K562 (cell line): Measurements from ENCODE around the gene DTWD2. TPM values are rescaled to one million over a fixed set of nuclear protein-coding genes. Genes with fewer than 3 reads are reported as not detected.

ENCODE experiments used
- ATF7 ChIP-seq: fragments of 450-650 bp; IDR thresholded peaks from 2 replicates; pipeline ENCODE4 v1.7.1; 2014; ENCODE audit warnings: mild to moderate bottlenecking, moderate library complexity
- BACH1 ChIP-seq: fragments of 200-800 bp; sonication (Bioruptor generic); IDR thresholded peaks from 2 replicates; pipeline ENCODE4 v1.6.1; 2016; ENCODE audit warnings: missing genetic modification characterization, missing compliant biosample characterization
- CBFA2T2 ChIP-seq: fragments of 450-650 bp; conservative IDR thresholded peaks from 2 replicates; pipeline ENCODE4 v1.6.1; 2017; ENCODE audit warnings: mild to moderate bottlenecking
- CBX1 ChIP-seq: sonication (generic); IDR thresholded peaks from 2 replicates; pipeline ENCODE4 v1.6.1; 2016; ENCODE audit warnings: antibody characterized with exemption, low read depth, mild to moderate bottlenecking
- CGGBP1 ChIP-seq: fragments of 250-450 bp; sonication (Bioruptor Pico); IDR thresholded peaks from 2 replicates; pipeline ENCODE4 v1.9.0; 2021; ENCODE audit warnings: mild to moderate bottlenecking
- FOXM1 ChIP-seq, 2 experiments: fragments of 450-650 bp in 1 of 2; sonication (generic) in 1 of 2; formaldehyde crosslinking in 1 of 2; IDR thresholded peaks; 2 replicates each; pipeline versions ENCODE4 v1.6.1 to v1.9.0; 2017 to 2022; ENCODE audit warnings: low read depth in 2 of 2, mild to moderate bottlenecking in 2 of 2, missing genetic modification reagents in 1 of 2, moderate library complexity in 1 of 2
- HDAC3 ChIP-seq: fragments of 450-650 bp; IDR thresholded peaks from 2 replicates; pipeline ENCODE4 v1.6.1; 2018; ENCODE audit warnings: borderline replicate concordance, mild to moderate bottlenecking, moderate library complexity; ENCODE audit not compliant: partially characterized antibody
- IFI16 ChIP-seq: fragments of 250-450 bp; sonication (Bioruptor Pico); IDR thresholded peaks from 2 replicates; pipeline ENCODE4 v2.1.2; 2022; ENCODE audit warnings: mild to moderate bottlenecking, inconsistent platforms
- ILK ChIP-seq: fragments of 450-650 bp; IDR thresholded peaks from 2 replicates; pipeline ENCODE4 v1.6.1; 2016; ENCODE audit warnings: missing genetic modification characterization, low read depth, mild to moderate bottlenecking, missing compliant biosample characterization, moderate library complexity, borderline replicate concordance
- MCM3 ChIP-seq: fragments of 450-650 bp; IDR thresholded peaks from 2 replicates; pipeline ENCODE4 v1.6.1; 2016
- NCOA6 ChIP-seq: fragments of 450-650 bp; IDR thresholded peaks from 2 replicates; pipeline ENCODE4 v1.6.1; 2017; ENCODE audit warnings: mild to moderate bottlenecking
- NFIX ChIP-seq: fragments of 250-450 bp; sonication (Bioruptor Pico); IDR thresholded peaks from 2 replicates; pipeline ENCODE4 v1.4.0; 2020; ENCODE audit warnings: low read depth, mild to moderate bottlenecking, moderate library complexity
- NUFIP1 ChIP-seq: fragments of 450-650 bp; IDR thresholded peaks from 2 replicates; pipeline ENCODE4 v1.6.1; 2018; ENCODE audit not compliant: partially characterized antibody
- POLR2H ChIP-seq: IDR thresholded peaks from 2 replicates; pipeline ENCODE4 v1.6.1; 2016; ENCODE audit warnings: missing genetic modification characterization, low read depth, mild to moderate bottlenecking, control low read depth, missing compliant biosample characterization, moderate library complexity
- POLR3A ChIP-seq: IDR thresholded peaks from 2 replicates; pipeline ENCODE4 v1.6.1; 2011; ENCODE audit warnings: borderline replicate concordance, mild to moderate bottlenecking, moderate library complexity; ENCODE audit not compliant: insufficient read length, insufficient read depth; ENCODE audit errors: extremely low read depth
- PYGO2 ChIP-seq: fragments of 450-650 bp; IDR thresholded peaks from 2 replicates; pipeline ENCODE4 v1.6.1; 2016; ENCODE audit warnings: mild to moderate bottlenecking, missing genetic modification characterization, moderate library complexity, missing compliant biosample characterization
- RFX5 ChIP-seq: IDR thresholded peaks from 2 replicates; pipeline ENCODE4 v1.6.1; 2011; ENCODE audit warnings: low read depth, mild to moderate bottlenecking, improper control_type of control experiment, low read length
- TBP ChIP-seq: optimal IDR thresholded peaks from 2 replicates; pipeline ENCODE3; 2011; ENCODE audit warnings: low read depth, low read length, improper control_type of control experiment
- TGIF2 ChIP-seq: sonication (generic); formaldehyde crosslinking; IDR thresholded peaks from 2 replicates; pipeline ENCODE4 v1.8.1; 2022; ENCODE audit warnings: mild to moderate bottlenecking, missing genetic modification reagents, moderate library complexity
- THRAP3 ChIP-seq: fragments of 450-650 bp; IDR thresholded peaks from 2 replicates; pipeline ENCODE4 v1.6.1; 2016; ENCODE audit warnings: mild to moderate bottlenecking, inconsistent platforms, borderline replicate concordance
- ZBTB17 ChIP-seq: fragments of 450-650 bp; formaldehyde crosslinking; IDR thresholded peaks from 2 replicates; pipeline ENCODE4 v1.4.0; 2020; ENCODE audit warnings: mild to moderate bottlenecking
- ZNF707 ChIP-seq: fragments of 250-450 bp; sonication (Bioruptor Pico); conservative IDR thresholded peaks from 2 replicates; pipeline ENCODE4 v1.8.0; 2022; ENCODE audit warnings: inconsistent platforms, mild to moderate bottlenecking, moderate library complexity
- polyA plus RNA-seq, 8 experiments: library from polyadenylated mRNA; depleted of rRNA in 4 of 8; stranded (reverse) in 5 of 8; unstranded in 3 of 8; fragments of >200 nt; fragmentation: Nextera tagmentation in 2 of 8; fragmentation: Illumina TruSeq in 1 of 8; extraction: Ambion mirVana in 2 of 8; extraction: Trizol in 1 of 8; gene quantifications; 2 replicates each; pipeline versions ENCODE4 v1.2.1 to v1.2.3, GENCODE V29; 2011 to 2014; ENCODE audit warnings: inconsistent platforms in 1 of 8, missing spikeins in 1 of 8
- total RNA-seq, 7 experiments: library from RNA; depleted of rRNA in 6 of 7; stranded (reverse); fragments of >200 nt in 6 of 7; fragmentation: Illumina TruSeq in 2 of 7; extraction: Trizol in 2 of 7; gene quantifications; 2 replicates each; pipeline versions ENCODE4 v1.2.1 to v1.2.3, GENCODE V29; 2011 to 2021; ENCODE audit warnings: low replicate concordance in 1 of 7
- TF ChIP-seq, protein P1 (sequence below): fragments of 250-450 bp; sonication (Bioruptor Pico); IDR thresholded peaks from 2 replicates; pipeline ENCODE4 v1.5.0; 2021
- TF ChIP-seq, protein P2 (sequence below): sonication (generic); formaldehyde crosslinking; IDR thresholded peaks from 2 replicates; pipeline ENCODE4 v1.8.0; 2022; ENCODE audit warnings: mild to moderate bottlenecking, missing genetic modification reagents
- TF ChIP-seq, protein P3 (sequence below): fragments of 200-800 bp; sonication (Bioruptor generic); IDR thresholded peaks from 2 replicates; pipeline ENCODE4 v1.6.1; 2017; ENCODE audit warnings: missing genetic modification characterization, missing compliant biosample characterization

The DTWD2 gene
- total and polyA plus RNA-seq, 9 of the 15 experiments (the other 6 are each of a cell fraction or from before 2014, with no cell fraction given), result 0.99 to 10.8 (median 4.1) TPM

DNA sequence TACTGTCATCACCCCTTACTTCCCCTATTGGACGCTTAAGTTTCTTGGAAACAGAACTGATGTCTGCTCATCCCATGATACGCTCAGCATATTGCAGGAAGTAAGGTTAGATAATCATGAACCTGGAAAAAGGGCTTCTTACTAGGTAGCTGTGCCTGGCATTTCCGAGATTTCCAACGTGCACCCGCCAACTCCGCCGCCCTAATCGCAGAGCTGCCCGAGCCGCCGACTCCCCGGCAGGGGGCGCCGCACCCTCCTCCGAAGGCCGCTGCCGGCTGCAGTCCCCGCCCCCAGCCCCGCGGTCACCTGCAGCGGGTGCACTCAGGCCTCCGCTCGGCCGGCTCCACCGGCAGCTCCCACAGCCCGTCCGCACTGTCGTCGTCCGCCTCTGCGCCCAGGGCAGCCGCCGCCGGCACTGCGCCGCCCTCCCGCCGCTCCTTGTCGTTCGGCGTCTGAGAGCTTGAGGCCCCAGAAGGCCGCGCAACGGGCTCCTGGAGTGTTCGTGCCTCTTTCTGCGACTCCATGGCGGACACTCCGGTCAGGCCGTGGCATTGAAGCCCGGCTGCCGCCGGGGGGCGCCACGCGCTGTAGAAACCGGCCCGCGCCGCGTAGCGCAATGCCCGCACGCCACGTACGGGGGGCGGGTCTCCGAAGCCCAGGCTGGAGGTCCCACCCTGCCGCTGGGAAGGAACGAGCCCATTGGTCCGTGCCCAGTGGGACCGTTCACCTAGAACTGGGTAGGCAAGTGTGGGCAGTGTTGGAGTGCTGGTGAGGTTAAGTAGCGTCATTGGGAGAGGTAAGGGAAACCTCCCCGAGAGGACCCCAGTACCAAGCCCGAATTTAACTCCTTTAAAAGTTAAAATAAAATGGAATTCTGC, at the start of gene DTWD2 (continued):
- TF ChIP-seq TBP, result peak; percentile 70
- TF ChIP-seq ZNF707 (CRISPR knock-in tag), result no peak
- TF ChIP-seq ZBTB17 (CRISPR knock-in tag), result peak; percentile 48; the same call in 1 of the 2 replicates
- no peak for TF ChIP-seq THRAP3
- no peak for TF ChIP-seq FOXM1 (IDR thresholded peaks at IDR 0.05; ENCODE audit: low read depth)
- TF ChIP-seq FOXM1 (CRISPR knock-in tag; IDR thresholded peaks at IDR 0.05; ENCODE audit: low read depth), result peak; percentile 68; the same call in 1 of the 2 replicates
- no peak for TF ChIP-seq ILK (tag)
- no peak for TF ChIP-seq CBFA2T2
- TF ChIP-seq PYGO2 (tag), result no peak
- TF ChIP-seq ATF7, result peak; percentile 85; the same call in 1 of the 2 replicates
- no peak for TF ChIP-seq NUFIP1
- TF ChIP-seq, protein P1, sequence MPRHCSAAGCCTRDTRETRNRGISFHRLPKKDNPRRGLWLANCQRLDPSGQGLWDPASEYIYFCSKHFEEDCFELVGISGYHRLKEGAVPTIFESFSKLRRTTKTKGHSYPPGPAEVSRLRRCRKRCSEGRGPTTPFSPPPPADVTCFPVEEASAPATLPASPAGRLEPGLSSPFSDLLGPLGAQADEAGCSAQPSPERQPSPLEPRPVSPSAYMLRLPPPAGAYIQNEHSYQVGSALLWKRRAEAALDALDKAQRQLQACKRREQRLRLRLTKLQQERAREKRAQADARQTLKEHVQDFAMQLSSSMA, result no peak
- no peak for TF ChIP-seq MCM3
- no peak for TF ChIP-seq CGGBP1 (CRISPR knock-in tag)
- TF ChIP-seq POLR2H (tag), result no peak
- no peak for TF ChIP-seq TGIF2
- TF ChIP-seq IFI16, result no peak
- no peak for TF ChIP-seq NCOA6
- no peak for TF ChIP-seq BACH1 (tag)
- TF ChIP-seq CBX1, result peak; percentile 72; the same call in 1 of the 2 replicates
- no peak for TF ChIP-seq POLR3A
- no peak for TF ChIP-seq HDAC3
- TF ChIP-seq, protein P2, sequence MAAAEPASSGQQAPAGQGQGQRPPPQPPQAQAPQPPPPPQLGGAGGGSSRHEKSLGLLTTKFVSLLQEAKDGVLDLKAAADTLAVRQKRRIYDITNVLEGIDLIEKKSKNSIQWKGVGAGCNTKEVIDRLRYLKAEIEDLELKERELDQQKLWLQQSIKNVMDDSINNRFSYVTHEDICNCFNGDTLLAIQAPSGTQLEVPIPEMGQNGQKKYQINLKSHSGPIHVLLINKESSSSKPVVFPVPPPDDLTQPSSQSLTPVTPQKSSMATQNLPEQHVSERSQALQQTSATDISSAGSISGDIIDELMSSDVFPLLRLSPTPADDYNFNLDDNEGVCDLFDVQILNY, result peak; percentile 62; the same call in 1 of the 2 replicates
- TF ChIP-seq, protein P3, sequence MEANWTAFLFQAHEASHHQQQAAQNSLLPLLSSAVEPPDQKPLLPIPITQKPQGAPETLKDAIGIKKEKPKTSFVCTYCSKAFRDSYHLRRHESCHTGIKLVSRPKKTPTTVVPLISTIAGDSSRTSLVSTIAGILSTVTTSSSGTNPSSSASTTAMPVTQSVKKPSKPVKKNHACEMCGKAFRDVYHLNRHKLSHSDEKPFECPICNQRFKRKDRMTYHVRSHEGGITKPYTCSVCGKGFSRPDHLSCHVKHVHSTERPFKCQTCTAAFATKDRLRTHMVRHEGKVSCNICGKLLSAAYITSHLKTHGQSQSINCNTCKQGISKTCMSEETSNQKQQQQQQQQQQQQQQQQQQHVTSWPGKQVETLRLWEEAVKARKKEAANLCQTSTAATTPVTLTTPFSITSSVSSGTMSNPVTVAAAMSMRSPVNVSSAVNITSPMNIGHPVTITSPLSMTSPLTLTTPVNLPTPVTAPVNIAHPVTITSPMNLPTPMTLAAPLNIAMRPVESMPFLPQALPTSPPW, result peak; percentile 63
- TF ChIP-seq NFIX, result no peak
- no peak for TF ChIP-seq RFX5
